HG02588 (cell line): ENCODE results near the gene NNMT.

ENCODE experiments used
- ATAC-seq: cut with Tn5 transposase; IDR thresholded peaks from one replicate; pipeline ENCODE4 v1.9.1; 2021; ENCODE audit warnings: mild to moderate bottlenecking, moderate library complexity; ENCODE audit not compliant: unreplicated experiment

Gene NNMT

DNA sequence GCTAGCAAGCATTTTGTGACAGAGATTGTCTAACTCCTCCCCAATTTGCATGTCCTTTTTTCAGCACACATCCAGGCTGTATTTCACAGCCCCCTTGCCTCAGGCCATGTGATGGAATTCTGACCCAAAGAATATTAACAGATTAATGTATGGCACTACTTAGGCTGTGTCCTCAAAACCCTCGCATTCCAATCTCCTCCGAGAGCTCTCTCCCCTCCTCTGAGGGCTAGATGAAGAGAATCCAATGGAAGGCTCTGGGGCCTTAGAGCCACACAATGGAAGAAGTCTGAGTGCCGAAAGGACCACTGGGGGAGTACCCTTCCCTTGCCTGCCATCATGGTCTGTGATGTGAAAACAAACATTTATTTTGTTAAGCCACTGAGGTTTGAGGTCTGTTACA is 13.7 kb upstream of the NNMT start:
- no peak for ATAC-seq

DNA sequence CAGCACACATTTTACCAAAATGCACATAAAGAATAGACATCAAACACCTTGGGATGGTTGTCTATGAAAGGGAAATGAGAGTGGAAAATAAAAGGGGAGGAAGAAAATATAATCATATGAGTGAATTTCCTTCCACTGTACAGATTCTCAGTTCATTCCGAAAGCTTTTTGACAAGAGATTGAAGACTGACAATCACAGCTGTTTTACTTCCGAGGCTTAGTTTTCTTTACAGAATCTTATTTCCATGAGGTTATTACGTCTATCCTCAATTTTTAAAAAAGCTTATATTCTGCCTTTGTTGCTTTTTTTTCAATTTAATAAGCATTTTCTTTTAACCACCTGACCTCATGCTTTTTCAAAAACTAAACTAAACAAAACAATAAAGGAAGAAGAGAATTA is 12.8 kb upstream of the NNMT start:
- no peak for ATAC-seq

DNA sequence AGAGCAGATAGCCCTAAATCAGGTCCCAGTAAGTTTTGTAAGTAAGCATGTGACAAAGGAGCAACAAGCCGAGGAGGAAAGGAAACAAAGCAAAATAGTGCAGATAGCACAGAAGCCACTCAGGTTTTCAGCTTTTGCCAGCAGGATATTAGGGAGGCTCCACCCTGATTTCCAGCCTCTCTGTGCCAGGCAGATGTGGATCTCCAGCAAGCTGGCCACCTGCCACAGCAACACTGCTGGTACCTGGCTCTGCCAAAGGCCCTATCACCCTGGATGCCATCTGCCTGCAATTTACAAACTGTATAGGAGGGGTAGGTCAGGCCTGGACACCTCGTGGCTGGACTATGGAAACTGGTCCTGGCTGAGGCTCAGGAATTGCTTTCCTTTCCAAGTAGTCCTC is 12.2 kb upstream of the NNMT start:
- no peak for ATAC-seq

DNA sequence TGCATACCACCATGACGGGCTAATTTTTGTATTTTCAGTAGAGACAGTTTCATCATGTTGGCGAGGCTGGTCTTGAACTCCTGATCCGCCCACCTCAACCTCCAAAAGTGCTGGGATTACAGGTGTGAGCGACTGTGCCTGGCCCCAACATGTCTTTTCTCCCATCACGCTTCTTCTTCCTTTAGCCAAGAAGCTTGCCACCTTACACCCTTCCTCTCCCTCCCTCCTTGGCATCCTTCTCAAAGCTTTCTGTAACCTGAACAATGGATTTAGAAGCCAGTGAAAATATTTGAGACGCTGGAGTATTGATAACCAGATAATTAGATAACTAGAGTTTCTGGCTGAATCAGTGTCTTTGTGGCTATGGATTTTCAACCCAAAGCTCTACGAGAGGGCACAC is 11.3 kb upstream of the NNMT start:
- no peak for ATAC-seq

DNA sequence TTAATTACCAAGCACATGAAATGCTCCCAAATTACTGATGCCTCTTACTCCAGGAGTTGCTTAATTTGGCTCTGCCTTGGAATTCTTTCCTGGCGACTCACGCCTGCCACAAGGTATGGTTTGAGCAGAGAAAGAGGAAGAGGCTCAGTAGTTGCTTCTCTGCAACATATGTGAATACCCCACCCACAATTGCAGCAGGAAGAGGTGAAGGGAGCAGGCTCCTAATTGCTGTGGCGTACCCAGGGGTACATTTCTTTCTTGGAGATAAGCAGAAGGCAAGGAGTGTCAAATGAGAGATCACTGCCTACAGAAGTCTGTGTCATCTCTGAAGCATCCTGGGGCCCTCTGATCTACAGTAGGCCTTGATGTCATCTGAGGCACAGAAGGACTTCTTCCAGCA is 10.6 kb upstream of the NNMT start:
- ATAC-seq, result no peak

DNA sequence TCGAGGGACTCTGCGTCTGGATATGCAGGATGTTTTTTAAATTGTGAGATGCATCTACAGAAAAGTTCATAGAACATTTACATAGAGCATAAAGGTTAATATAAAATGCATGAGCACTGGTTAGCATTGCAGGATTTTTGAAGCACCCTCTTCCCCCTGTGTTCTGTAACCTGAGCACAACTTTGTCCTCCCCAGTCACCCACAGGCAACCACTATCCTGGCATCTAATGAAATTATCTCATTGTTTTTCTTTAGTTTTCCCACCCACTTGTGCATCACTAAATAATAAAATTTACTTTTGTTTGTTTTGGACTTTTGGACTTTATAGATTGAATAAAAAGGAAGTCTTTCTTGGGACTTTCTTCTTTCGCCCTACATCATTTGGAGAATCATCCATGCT is 10.0 kb upstream of the NNMT start:
- ATAC-seq, result no peak

DNA sequence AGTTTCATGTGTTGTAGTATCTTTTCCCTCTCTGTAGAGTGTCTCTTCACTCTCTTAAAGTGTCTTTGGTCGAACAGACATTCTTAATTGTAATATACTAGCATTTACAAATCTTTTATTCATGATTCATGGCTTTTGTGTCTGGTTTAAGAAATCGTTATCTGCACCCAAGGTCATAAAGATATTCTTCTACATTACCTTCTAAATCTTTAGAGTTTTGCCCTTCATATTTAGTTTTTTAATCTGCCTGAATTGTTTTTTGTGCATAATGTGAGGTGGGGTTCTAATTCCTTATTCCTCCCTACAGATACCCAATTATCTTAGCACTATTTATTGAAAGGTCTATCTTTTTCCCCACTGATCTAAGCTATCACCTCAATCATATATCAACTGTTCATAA is 9.0 kb upstream of the NNMT start:
- no peak for ATAC-seq

DNA sequence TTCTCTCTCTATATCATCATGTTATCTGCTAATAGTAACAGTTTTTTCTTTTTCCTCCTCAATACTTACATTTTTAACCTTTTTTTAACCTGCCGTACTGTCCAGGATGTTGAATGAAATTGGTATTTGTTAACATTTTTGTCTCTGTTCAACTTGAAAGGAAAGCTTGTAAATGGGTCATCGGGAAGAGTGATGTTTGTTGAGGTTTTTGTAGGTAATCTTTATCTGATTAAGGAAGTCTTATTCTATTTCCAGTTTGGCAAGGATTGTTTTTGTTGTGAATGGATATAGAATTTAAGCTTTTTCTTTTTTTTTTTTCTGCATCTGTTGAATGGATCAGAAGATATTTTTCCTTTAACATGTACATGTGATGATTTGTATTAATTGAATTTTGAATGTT is 8.1 kb upstream of the NNMT start:
- ATAC-seq, result no peak

DNA sequence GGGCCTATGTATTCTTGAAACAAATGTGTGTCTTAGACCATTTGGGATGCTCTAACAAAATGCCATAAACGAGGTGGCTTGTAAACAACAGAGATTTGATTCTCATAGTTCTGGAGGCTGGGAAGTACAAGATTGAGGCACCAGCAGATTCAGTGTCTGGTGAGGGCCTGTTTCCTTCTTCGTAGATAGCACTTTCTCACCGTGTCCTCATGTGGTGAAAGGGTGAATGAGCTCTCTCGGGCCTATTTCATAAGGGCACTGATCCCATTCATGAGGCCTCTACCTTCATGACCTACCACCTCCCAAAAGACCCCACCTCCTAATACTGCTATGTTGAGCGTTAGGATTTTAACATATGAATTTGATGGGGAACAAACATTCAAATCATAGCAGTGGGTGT is 6.4 kb upstream of the NNMT start:
- no peak for ATAC-seq

DNA sequence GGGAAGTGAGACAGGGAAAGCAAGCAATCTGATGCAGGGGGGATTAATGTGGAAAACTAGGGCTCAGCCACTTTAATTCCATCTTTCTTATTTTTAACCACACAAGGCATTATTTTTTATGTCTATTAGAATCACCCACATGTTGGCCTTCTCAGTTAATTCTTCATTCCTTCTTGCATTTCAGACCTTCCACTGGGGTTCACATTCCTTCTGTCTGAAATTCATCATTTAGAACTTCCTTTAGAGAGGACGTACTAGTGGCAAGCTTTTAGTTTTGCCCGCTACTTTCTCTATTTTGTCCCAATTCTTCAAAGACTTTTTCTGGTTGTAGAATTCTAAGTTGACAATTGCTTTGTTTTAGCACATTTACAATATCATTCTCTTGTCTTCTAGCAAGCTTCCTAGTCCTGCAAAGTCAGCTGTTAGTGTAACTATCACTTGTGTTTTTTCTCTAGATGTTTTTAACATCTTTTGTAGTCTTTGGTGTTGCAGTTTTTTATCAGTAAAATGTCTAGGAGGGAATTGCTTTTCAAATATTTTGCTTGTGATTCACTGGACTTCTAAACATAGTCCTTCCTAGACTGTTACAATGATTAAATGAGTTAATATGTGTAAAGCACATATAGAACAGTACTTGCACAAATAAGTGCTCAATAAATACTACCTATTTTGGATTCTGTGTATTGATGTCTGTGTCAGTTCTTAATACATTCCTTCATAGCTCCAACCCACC is 5.5 kb upstream of the NNMT start:
- no peak for ATAC-seq

DNA sequence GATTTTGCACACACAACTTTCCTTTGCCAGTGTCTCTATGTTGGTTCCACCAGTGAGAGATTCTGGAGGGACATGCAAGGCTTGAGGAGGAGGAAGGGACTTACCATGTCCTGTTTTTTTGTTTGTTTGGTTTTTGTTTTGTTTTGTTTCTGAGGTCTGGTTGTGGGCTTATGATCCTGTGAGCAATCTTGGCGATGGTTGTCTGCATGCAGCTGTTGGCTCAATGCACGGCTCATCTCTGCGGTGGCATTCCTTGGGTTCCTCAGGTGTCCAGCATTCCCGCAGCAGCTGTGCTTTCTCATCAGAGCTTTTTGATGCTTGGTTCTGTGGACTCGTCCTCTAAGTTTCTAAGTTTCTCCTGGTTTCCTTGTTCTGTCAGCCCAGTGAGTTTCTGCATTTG is 4.8 kb upstream of the NNMT start:
- no peak for ATAC-seq

DNA sequence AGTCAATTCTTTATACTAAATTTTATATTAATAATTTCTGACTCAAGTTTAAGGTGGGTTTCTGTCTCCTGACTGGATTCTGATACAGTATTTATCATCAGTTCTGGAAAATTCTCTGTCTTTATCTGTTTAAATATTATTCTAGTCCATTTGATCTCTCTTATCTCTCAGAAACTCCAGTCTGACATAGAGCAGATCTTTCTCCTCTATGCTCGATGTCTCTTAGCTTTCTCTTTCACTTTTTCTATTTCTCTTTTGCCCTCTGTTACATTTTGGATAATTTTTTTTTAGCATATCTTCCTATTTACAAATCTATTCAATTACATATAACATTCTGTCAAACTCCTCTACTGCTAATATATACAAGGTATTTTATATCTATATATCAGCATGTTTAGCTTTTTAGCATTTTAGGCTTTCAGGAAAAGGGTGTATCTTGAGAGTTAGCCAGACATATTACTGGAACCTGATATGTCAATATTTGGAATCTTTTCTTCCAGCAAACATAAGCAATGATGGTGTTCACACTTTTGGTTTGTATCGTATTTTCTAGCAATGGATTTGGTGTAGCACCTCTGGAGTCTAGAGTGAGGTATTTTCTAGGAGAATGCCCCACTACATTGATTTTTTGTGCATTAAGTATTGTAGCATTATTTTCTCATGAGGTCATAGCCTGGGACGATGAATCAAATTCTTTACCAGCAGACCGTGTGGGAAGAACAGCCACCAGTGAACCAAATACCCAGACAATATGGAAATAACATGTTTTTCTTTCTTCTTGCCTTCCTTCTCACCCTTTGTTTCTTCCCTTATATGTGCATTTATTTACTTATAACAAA is 4.1 kb upstream of the NNMT start:
- no peak for ATAC-seq

DNA sequence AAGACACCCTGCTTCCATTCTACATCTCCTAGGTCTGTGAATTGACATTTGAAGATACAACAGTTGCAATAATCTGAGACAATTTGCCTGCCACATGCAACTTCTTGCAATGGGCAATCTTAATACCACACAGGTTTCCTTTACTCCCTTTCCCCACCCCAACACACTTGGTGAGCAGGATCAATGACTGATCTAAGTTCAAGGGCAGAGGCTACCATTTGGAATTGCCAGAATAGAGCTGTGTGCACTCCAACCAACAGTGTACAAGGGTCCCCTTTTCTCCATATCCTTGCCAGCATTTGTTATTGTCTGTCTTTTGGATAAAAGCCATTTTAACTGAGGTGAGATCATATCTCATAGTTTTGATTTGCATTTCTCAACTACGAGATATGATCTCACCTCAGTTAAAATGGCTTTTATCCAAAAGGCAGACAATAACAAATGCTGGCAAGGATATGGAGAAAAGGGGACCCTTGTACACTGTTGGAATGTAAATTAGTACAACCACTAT is 2.9 kb upstream of the NNMT start:
- ATAC-seq, result no peak

DNA sequence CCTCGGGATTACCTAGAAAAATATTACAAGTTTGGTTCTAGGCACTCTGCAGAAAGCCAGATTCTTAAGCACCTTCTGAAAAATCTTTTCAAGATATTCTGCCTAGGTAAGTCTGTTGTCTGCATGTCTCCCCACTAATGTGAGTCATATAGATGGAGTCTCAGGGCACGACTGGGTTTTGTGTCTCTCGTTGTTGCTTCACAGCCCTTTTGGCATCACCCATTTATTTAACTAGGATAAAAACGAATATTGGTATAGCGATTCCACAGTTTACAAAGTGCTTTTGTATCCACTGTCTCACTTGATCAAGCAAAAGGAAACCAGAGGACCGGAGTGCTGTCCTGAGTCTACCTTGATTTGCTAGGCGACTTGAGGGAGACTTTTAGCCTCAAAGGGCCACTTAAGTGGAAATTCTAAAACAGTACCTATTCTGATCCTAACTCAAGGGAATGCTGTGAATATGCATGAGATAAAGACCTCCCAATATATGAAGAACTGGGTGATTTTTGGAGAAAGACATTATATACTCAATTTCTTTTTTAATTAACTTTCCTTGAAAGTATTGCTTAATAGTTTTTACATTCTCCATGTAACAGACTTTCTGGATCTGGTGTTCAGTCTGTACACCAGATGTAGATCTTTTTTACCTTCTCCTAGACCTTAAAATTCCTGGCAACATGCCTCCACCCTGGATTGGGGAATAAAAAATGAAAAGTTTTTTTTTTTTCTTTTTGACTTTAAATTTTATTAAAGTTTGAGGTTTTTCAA is 590 bp downstream of the NNMT start:
- no peak for ATAC-seq

DNA sequence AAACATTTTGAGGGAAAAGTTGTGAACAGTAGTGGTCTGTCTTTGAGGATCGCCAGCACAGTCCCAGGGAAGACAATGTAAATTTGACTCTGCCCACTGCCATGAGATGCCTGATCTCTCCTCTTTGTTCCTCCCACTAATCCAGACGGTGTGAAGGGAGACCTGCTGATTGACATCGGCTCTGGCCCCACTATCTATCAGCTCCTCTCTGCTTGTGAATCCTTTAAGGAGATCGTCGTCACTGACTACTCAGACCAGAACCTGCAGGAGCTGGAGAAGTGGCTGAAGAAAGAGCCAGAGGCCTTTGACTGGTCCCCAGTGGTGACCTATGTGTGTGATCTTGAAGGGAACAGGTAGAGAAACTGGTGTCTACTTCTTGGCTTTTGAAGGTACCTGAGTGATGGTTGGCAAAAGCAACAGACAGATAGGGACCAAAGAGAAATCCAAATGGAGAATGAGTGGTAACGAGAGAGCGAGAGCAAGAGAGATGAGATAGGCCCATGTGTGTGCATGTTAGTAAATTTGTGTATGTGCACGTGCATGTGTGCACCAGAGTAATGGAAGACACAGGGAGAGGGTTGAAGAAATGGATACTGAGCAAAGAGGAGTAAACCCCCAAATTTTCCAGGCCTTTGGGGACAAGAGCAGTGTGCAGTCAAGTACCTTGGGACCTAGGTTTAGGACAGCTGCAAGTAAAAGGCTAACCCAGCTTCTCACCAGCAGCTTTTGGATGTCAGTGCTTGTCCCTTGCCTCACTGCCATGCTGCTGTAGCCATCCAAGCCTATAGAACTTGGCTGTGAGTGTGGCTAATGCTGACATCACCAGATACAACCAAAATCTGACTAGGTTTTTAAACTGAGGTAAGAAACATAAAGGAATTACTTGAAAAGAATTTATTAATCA is 1.9 kb downstream of the NNMT start:
- no peak for ATAC-seq

DNA sequence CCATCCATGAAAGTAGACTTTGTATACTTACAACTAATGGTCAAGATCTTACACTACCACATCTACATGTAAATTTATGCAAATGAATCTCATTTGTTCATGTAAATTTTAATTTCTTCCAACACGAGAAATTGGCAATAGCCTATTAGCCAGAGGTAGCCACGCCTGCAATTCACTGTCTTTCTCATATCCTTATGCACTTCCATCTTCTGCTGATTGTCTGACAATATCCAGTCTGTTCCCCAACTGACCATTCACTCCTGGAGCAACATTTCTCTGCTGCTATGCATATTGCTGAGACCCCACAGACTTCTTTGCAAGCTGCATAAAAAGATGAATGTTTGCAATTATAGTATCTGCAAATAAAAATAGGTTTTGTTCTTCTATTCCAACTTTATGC is 2.5 kb downstream of the NNMT start:
- no peak for ATAC-seq

DNA sequence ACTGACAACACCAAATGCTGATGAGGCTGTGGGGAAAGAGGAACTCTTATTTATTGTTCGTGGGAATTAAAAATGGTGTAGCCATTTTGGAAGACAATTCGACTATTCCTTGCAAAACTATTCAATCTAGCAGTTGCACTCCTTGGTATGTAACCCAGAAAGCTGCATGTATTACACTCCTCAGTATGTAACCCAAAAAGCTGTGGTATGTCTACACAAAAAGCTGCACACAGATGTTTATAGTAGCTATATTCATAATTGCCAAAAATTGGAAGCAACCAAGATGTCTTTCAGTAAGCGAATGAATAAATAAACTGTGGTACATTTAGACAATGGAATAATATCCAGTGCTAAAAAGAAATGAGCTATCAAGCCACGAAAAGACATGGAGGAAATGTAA is 4.9 kb downstream of the NNMT start:
- ATAC-seq, result no peak

DNA sequence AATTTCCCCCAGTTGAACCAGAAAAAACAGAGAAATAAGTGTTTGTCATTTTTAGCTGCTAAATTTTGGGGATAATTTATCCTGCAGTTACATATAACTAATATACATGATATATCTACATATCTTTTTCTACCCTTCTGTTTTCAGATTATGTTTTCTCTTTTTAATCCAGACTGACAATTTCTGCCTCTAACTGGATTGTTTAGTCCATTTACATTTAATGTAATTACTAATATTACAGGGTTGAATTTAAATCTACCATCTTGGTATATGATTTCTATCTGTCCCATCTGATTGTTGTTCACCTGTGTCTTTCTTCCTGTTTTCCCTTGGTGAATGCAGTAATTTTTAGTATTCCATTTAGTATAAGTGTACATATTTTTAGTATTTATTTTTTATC is 5.7 kb downstream of the NNMT start:
- no peak for ATAC-seq

DNA sequence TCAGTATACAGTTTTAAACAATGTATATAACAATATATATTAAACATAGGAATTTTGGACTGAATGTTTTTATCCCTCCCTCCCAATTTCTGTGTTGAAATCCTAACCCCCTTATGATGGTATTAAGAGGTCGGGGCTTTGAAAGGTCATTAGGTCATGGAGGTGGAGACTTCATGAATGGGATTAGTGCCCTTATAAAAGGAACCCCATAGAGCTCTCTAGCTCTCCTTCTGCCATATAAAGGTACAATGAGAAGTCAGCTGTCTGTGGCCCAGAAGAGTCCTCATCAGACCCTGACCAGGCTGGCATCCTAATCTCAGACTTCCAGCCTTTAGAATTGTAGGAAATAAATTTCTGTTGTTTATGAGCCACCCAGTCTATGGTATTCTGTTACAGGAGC is 6.5 kb downstream of the NNMT start:
- ATAC-seq, result no peak

DNA sequence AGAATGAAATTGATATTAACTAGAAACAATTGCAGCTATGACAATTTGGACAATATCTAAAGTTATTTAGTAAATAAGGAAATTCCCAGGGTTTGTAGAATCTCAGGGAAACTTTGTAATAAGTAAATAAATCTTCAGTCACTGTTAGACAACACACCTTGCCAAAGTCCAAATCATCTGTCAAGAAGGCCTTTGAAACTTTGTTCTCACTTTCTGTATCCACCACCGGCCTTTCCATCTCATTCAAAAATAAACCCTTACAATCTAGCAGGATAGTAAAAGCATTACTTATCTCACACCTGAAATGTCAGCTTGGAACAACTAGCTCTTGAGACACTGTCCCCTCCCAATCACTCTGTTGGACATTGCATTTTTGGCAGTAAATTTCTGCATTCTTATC is 7.9 kb downstream of the NNMT start:
- no peak for ATAC-seq

DNA sequence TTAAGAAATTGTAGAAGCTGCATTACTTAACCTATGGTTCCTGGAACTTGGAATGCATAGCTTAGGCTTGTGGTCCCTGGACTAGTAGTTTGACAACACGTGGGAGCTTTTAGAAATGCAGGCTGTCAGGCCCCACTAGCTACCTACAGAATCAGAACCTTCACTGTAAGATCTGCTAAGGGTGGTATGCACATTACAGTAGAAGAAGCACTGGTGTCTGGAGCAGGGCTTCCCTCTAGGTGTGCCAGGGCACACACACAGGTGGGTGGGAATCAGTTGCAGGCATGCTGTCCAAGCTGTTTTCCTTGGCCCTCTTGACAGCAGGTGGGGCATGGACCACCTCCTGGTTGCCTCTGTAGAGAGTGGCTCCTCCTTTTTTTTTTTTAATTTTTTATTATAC is 8.8 kb downstream of the NNMT start:
- no peak for ATAC-seq
